ENCODE data around the gene SPINK14. TPM values are rescaled to one million over a fixed set of nuclear protein-coding genes. Genes with fewer than 3 reads are reported as not detected.

SPINK14 gene
- not detected for total RNA-seq

- Mint-ChIP-seq H3K4me1 (ENCODE audit: low read depth in 2 of 2) (no peaks in the 10 kb centered on the region), H3K27ac (no peak within 1 kb of the TSS), H3K27me3 (peaks cover 9 to 16% of the 10 kb centered on the region in 2 donors), H3K9me3 (no peaks in the 10 kb centered on the region), H3K4me3 (no peak within 1 kb of the TSS), H3K36me3 (no peaks in the 10 kb centered on the region)
- DNase-seq (ENCODE audit: low spot score) (no peak), ATAC-seq (no peak)
These were observed at the start of gene SPINK14 for GRCh38 chr5:148168246-148168645. Gene SPINK14, plus strand, starts transcription at chr5:148168546. Its CDS starts 1,187 bp downstream, at chr5:148169733.

- H3K4me3 Mint-ChIP-seq: no peak overlapping the region
- no peaks in the 10 kb centered on the region for H3K9me3 Mint-ChIP-seq
- H3K27ac Mint-ChIP-seq: no peak overlapping the region
- ATAC-seq (no peak), DNase-seq (ENCODE audit: low spot score) (no peak)
- no peaks in the 10 kb centered on the region for H3K4me1 Mint-ChIP-seq (ENCODE audit: low read depth in 2 of 2)
- no peaks in the 10 kb centered on the region for H3K36me3 Mint-ChIP-seq
- H3K27me3 Mint-ChIP-seq: peaks cover 0 to 6% of the 10 kb centered on the region in 2 donors
These were observed 48.0 kb upstream of the SPINK14 start for GRCh38 chr5:148120317-148120716.

GRCh38 chr5:148125641-148126040 lies 42.7 kb upstream of the SPINK14 start:
- Mint-ChIP-seq H3K36me3 (no peaks in the 10 kb centered on the region), H3K4me3 (no peak overlapping the region), H3K27ac (no peak overlapping the region), H3K9me3 (no peaks in the 10 kb centered on the region), H3K27me3 (no peaks in the 10 kb centered on the region), H3K4me1 (ENCODE audit: low read depth in 2 of 2) (no peaks in the 10 kb centered on the region)
- DNase-seq (ENCODE audit: low spot score) (no peak), ATAC-seq (no peak)

GRCh38 chr5:148135091-148136048 lies 33.0 kb upstream of the SPINK14 start:
- Mint-ChIP-seq H3K9me3 (no peaks in the 10 kb centered on the region), H3K27me3 (peaks cover 0 to 3% of the 10 kb centered on the region in 2 donors), H3K36me3 (no peaks in the 10 kb centered on the region), H3K4me3 (no peak overlapping the region), H3K4me1 (ENCODE audit: low read depth in 2 of 2) (no peaks in the 10 kb centered on the region), H3K27ac (no peak overlapping the region)
- no peak for ATAC-seq
- DNase-seq (ENCODE audit: low spot score): no peak

- Mint-ChIP-seq H3K36me3 (no peaks in the 10 kb centered on the region), H3K27ac (no peak overlapping the region), H3K4me3 (no peak overlapping the region), H3K4me1 (ENCODE audit: low read depth in 2 of 2) (no peaks in the 10 kb centered on the region), H3K27me3 (peaks cover 5 to 7% of the 10 kb centered on the region in 2 donors), H3K9me3 (no peaks in the 10 kb centered on the region)
- no peak for DNase-seq (ENCODE audit: low spot score)
- no peak for ATAC-seq
These were observed 27.5 kb upstream of the SPINK14 start for GRCh38 chr5:148140846-148141245.

GRCh38 chr5:148141645-148142044 lies 26.7 kb upstream of the SPINK14 start:
- H3K9me3 Mint-ChIP-seq: no peaks in the 10 kb centered on the region
- DNase-seq (ENCODE audit: low spot score) (no peak), ATAC-seq (no peak)
- no peak overlapping the region for H3K4me3 Mint-ChIP-seq
- no peaks in the 10 kb centered on the region for H3K4me1 Mint-ChIP-seq (ENCODE audit: low read depth in 2 of 2)
- H3K36me3 Mint-ChIP-seq: no peaks in the 10 kb centered on the region
- H3K27ac Mint-ChIP-seq: no peak overlapping the region
- peaks cover 5 to 7% of the 10 kb centered on the region in 2 donors for H3K27me3 Mint-ChIP-seq

GRCh38 chr5:148145916-148146315 lies 22.4 kb upstream of the SPINK14 start:
- Mint-ChIP-seq H3K36me3 (no peaks in the 10 kb centered on the region), H3K9me3 (no peaks in the 10 kb centered on the region), H3K27ac (no peak overlapping the region), H3K4me1 (ENCODE audit: low read depth in 2 of 2) (no peaks in the 10 kb centered on the region), H3K4me3 (no peak overlapping the region), H3K27me3 (peaks cover 7 to 17% of the 10 kb centered on the region in 2 donors)
- DNase-seq (ENCODE audit: low spot score): no peak
- ATAC-seq: no peak

- no peak overlapping the region for H3K27ac Mint-ChIP-seq
- DNase-seq (ENCODE audit: low spot score) (no peak), ATAC-seq (no peak)
- no peak overlapping the region for H3K4me3 Mint-ChIP-seq
- H3K4me1 Mint-ChIP-seq (ENCODE audit: low read depth in 2 of 2): no peaks in the 10 kb centered on the region
- no peaks in the 10 kb centered on the region for H3K36me3 Mint-ChIP-seq
- no peaks in the 10 kb centered on the region for H3K9me3 Mint-ChIP-seq
- peaks cover 7 to 17% of the 10 kb centered on the region in 2 donors for H3K27me3 Mint-ChIP-seq
These were observed 21.9 kb upstream of the SPINK14 start for GRCh38 chr5:148146487-148146886.

GRCh38 chr5:148147415-148147814 lies 20.9 kb upstream of the SPINK14 start:
- Mint-ChIP-seq H3K36me3 (no peaks in the 10 kb centered on the region), H3K27me3 (peaks cover 7 to 24% of the 10 kb centered on the region in 2 donors), H3K4me3 (no peak overlapping the region), H3K4me1 (ENCODE audit: low read depth in 2 of 2) (no peaks in the 10 kb centered on the region), H3K27ac (no peak overlapping the region), H3K9me3 (no peaks in the 10 kb centered on the region)
- ATAC-seq (no peak), DNase-seq (ENCODE audit: low spot score) (no peak)

GRCh38 chr5:148151872-148152271 lies 16.5 kb upstream of the SPINK14 start:
- Mint-ChIP-seq H3K4me1 (ENCODE audit: low read depth in 2 of 2) (no peaks in the 10 kb centered on the region), H3K36me3 (no peaks in the 10 kb centered on the region), H3K27me3 (peaks cover 5 to 23% of the 10 kb centered on the region in 2 donors), H3K4me3 (no peak overlapping the region), H3K27ac (no peak overlapping the region), H3K9me3 (no peaks in the 10 kb centered on the region)
- ATAC-seq (no peak), DNase-seq (ENCODE audit: low spot score) (no peak)

- Mint-ChIP-seq H3K36me3 (no peaks in the 10 kb centered on the region), H3K27me3 (peaks cover 5 to 28% of the 10 kb centered on the region in 2 donors)
These were observed 15.6 kb upstream of the SPINK14 start for GRCh38 chr5:148152781-148153180.

GRCh38 chr5:148156609-148157008 lies 11.7 kb upstream of the SPINK14 start:
- ATAC-seq: no peak
- no peak for DNase-seq (ENCODE audit: low spot score)
- no peak overlapping the region for H3K4me3 Mint-ChIP-seq
- H3K27ac Mint-ChIP-seq: no peak overlapping the region
- H3K4me1 Mint-ChIP-seq (ENCODE audit: low read depth in 2 of 2): no peaks in the 10 kb centered on the region
- peaks cover 0 to 19% of the 10 kb centered on the region in 2 donors for H3K27me3 Mint-ChIP-seq
- H3K9me3 Mint-ChIP-seq: no peaks in the 10 kb centered on the region
- H3K36me3 Mint-ChIP-seq: no peaks in the 10 kb centered on the region

More at GRCh38 chr5:148152781-148153180, 15.6 kb upstream of the SPINK14 start:
- H3K4me1 Mint-ChIP-seq (ENCODE audit: low read depth in 2 of 2): no peaks in the 10 kb centered on the region
- H3K27ac Mint-ChIP-seq: no peak overlapping the region
- no peaks in the 10 kb centered on the region for H3K9me3 Mint-ChIP-seq
- no peak overlapping the region for H3K4me3 Mint-ChIP-seq
- no peak for ATAC-seq
- no peak for DNase-seq (ENCODE audit: low spot score)

GRCh38 chr5:148162038-148162437 lies 6.3 kb upstream of the SPINK14 start:
- Mint-ChIP-seq H3K27ac (no peak overlapping the region), H3K27me3 (peaks cover 0 to 3% of the 10 kb centered on the region in 2 donors), H3K9me3 (no peaks in the 10 kb centered on the region), H3K4me1 (ENCODE audit: low read depth in 2 of 2) (no peaks in the 10 kb centered on the region), H3K4me3 (no peak overlapping the region), H3K36me3 (no peaks in the 10 kb centered on the region)
- ATAC-seq: no peak
- no peak for DNase-seq (ENCODE audit: low spot score)

- no peaks in the 10 kb centered on the region for H3K4me1 Mint-ChIP-seq (ENCODE audit: low read depth in 2 of 2)
- DNase-seq (ENCODE audit: low spot score) (no peak), ATAC-seq (no peak)
- no peaks in the 10 kb centered on the region for H3K36me3 Mint-ChIP-seq
- H3K27me3 Mint-ChIP-seq: peaks cover 2 to 3% of the 10 kb centered on the region in 2 donors
- no peak overlapping the region for H3K27ac Mint-ChIP-seq
- H3K9me3 Mint-ChIP-seq: no peaks in the 10 kb centered on the region
- no peak overlapping the region for H3K4me3 Mint-ChIP-seq
These were observed 5.0 kb upstream of the SPINK14 start for GRCh38 chr5:148163345-148163744.

All from natural killer cell treated with Interleukin-12 subunit alpha and Interleukin-12 subunit beta and Interleukin-15 and Interleukin-18, amount 100 ng/mL, for 72 hours (primary cell).